SW480 (cell line): ENCODE measurements around the gene CSNK1G2.

Experiments used
- DNase-seq: peaks from one replicate; pipeline ENCODE4 v3.0.0-alpha.2; 2016; ENCODE audit warnings: low spot score

The CSNK1G2 gene

GRCh38 chr19:1941146-1942077, at the start of gene CSNK1G2:
CSNK1G2 (plus strand) TSS chr19:1941172; CDS start chr19:1969773, 28,601 bp downstream.
- DNase-seq = no peak

GRCh38 chr19:1893791-1894190, 47.2 kb upstream of the CSNK1G2 start:
- DNase-seq = no peak

GRCh38 chr19:1896508-1896907, 44.5 kb upstream of the CSNK1G2 start:
- DNase-seq = no peak

- DNase-seq = no peak
Measured at GRCh38 chr19:1901940-1902404, 39.0 kb upstream of the CSNK1G2 start.

GRCh38 chr19:1902923-1903322, 38.0 kb upstream of the CSNK1G2 start:
- no peak for DNase-seq

- no peak for DNase-seq
Measured at GRCh38 chr19:1904860-1905109, 36.2 kb upstream of the CSNK1G2 start.

- DNase-seq = peak; percentile 94
Measured at GRCh38 chr19:1905110-1905862, 35.7 kb upstream of the CSNK1G2 start, which contains the start of the genes ADAT3 and SCAMP4. ADAT3 (plus strand) TSS chr19:1905399; CDS start chr19:1912048, 6,649 bp downstream. SCAMP4 (plus strand) TSS chr19:1905399; CDS start chr19:1915020, 9,621 bp downstream.

GRCh38 chr19:1905863-1906375, 35.1 kb upstream of the CSNK1G2 start:
- no peak for DNase-seq

- DNase-seq = no peak
Measured at GRCh38 chr19:1906985-1907562, 33.9 kb upstream of the CSNK1G2 start.

GRCh38 chr19:1907563-1908363, 33.2 kb upstream of the CSNK1G2 start:
- no peak for DNase-seq

GRCh38 chr19:1908364-1908678, 32.7 kb upstream of the CSNK1G2 start:
- no peak for DNase-seq

GRCh38 chr19:1909761-1910080, 31.3 kb upstream of the CSNK1G2 start:
- DNase-seq = no peak

- DNase-seq = no peak
Measured at GRCh38 chr19:1910177-1910576, 30.8 kb upstream of the CSNK1G2 start.

GRCh38 chr19:1911098-1911497, 29.9 kb upstream of the CSNK1G2 start:
- DNase-seq = no peak

- no peak for DNase-seq
Measured at GRCh38 chr19:1911995-1912394, 29.0 kb upstream of the CSNK1G2 start.

GRCh38 chr19:1912760-1913505, 28.0 kb upstream of the CSNK1G2 start:
- no peak for DNase-seq

- no peak for DNase-seq
Measured at GRCh38 chr19:1913781-1914577, 27.0 kb upstream of the CSNK1G2 start.

- no peak for DNase-seq
Measured at GRCh38 chr19:1914826-1915341, 26.1 kb upstream of the CSNK1G2 start.

GRCh38 chr19:1917146-1917545, 23.8 kb upstream of the CSNK1G2 start:
- DNase-seq = no peak

GRCh38 chr19:1917926-1918325, 23.0 kb upstream of the CSNK1G2 start:
- no peak for DNase-seq
